NCI-H2081 treated with DMSO at 0.1 percent for 48 hours (cell line): ENCODE measurements around the gene QSOX1.
A peak's percentile ranks its signal among the peaks of the same experiment; 100 is the strongest.

ENCODE experiments used
- DNase-seq: peaks from one replicate; lab custom pipeline; 2025; lab: John Stamatoyannopoulos, UW

QSOX1 gene

DNA sequence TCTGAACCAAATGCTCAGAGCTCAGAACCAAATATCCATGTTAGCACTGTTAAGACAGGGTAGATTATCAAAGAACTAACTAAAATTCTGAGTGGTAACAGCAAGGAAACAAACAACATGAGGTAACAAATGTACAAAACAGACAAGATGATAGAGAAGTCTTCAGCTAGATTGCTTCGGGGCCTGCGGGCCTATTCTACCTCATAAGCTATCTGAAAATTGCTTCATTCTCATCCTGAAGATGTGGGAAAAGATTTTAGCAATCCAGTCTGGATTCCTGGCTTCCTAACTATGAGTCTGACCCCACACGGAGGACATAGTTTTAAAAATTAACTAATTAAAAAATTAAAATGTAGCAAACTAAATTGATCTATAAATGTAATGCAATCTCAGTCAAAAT is 9.2 kb upstream of the QSOX1 start:
- no peak for DNase-seq

DNA sequence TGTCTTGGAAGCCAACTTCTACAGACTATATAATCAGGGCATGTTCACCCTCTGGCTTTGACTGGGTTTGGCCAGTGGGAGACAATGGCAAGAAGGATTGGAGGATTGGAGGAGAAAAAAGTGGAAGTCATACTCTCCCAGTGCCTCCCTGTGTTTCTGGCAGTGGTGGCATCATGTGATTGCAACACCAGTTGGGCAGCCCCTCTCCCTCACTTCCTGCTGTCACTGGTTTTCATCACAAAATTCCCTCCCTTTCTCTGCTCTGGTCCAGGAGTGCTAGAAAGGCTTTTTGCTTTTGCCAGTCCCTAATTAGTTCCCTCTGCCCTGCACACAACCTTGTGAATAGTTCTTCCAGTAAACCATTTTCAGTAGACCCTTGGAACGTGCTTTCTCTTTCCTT is 3.7 kb upstream of the QSOX1 start:
- DNase-seq: no peak

DNA sequence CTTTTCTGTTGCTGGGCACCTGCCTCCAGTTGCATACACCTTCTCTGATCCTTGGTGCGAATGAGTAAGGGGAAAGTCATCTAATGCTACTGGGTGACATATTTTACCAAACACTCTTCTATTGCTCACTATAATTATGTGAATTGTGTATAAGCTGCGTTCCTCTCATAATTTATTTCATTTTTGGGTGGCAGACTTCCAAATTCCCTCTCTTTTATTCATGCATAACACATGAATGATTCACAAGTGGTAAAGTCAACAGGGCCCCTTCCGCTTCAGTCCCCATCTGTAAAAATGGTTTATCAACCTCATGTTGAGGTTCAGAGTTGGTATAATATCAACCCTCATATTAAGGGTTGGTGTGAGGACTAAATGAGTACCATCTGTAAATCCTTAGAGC is 3.2 kb upstream of the QSOX1 start:
- peak; percentile 43 for DNase-seq

DNA sequence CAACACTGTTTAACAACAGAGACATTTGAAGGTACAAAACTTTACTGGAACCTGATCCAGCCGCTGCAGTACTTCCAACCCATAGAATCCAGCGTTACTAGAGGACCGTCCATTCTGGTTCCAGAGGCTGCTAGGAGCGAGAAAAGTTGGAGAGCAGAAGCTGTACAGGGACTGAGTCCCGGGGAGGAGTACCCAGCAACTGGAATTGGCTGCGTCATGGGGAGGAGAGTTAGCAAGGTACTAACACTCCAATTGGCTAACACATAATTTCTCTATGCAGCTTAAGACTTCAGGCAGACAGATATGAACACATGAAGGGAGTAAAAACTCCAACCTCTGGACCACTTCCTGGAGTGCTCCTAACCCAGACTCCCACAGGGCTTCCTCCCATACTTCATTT is 2.1 kb upstream of the QSOX1 start:
- no peak for DNase-seq

DNA sequence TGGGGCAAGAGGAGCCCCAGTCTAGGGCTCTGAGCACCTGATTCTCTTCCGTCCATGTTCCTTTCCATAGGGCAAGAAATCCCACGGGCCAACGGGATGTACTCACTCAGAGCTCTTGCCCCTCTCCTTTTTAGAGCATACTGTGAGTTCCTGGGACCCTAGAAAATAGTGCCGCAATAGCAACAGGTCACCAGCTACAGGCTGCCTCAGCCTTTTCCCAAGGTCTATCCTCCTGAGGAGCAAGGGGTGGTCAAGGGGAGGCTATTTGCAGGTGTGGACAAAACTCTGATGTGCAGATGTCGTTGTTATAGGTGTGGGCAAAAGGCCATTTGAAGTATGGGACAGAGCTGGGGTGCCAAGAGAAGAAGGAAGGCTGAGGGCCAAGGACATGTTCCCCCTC is 1.6 kb upstream of the QSOX1 start:
- DNase-seq: no peak

DNA sequence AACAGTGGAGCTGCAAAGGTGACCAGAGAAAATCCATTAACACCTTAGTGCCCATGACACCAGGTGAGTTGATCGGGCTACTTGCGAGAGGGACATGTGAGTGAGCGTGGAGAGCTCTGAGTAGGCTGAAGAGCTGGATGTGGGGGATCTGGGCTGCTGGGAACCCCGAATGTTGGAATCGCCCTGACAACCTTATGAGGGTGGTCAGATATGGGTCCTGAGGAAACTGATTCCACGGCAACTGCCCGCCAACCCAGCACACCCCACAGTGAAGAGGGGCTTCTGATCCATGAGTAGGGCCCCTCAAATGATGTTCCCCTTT is 705 bp upstream of the QSOX1 start:
- no peak for DNase-seq

DNA sequence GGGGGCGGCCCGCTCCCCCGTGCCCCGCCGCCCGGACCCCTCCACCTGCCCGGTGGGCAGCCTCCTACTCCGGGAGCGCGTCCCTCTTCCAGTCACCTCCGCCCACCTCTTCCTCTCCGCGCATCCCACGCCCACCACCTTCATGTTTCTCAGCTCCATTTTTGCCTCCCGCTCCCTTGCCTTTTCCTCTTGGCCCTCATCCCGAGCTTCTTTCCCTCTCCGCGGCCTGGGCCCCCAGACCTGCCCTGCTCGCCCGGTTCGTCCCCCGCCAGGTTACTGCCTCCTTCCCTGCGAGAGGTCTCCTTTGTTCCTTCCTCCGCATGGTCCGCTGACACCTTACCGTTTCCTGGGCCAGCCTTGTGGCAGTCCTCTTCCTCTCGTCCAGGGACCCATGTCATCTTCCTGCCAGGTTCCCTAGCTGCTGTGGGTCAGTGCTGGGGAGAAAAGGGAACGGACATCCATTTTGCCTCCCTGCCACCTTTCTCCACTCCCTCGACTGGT is 563 bp downstream of the QSOX1 start:
- DNase-seq: no peak

DNA sequence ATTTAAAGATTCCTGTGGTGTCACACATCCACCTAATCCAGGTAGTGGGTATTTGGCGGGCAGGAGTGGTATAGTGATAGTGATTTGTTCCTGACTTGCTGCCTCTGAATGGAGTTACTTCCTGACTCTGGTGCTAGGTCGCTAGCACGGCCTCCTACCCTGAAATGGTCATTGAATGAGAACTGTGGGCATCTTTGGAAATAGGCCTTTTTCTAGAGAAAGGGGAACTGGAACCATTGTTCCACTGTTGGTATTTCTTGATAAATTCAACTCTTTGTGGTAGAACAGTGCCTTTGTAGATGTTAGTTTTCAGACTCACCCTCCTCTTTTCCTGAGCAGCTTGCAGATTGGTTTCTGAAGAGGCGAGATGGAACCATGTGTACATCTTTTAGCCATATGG is 1.5 kb downstream of the QSOX1 start:
- DNase-seq: no peak

DNA sequence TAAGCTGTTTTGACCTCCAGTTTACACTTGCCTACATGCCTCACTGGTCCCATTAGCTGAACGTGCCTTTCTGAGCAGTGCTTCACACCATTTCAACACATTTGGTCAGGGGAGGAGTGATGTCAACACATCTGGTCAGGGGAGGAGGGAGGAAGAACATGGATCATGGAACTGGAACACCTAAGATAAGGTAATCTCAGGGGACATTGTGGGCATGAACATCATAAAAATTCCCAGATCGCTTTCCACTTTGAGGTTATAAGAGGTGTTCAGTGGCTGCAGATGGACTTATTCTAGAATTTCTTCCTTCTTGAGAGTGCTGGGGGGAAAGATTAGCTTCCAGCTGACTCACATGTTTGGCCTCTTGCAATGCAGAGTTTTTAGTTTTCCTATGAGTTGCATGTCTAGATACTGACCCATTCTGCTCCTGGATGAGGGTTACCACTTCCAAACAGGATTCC is 2.0 kb downstream of the QSOX1 start:
- no peak for DNase-seq

DNA sequence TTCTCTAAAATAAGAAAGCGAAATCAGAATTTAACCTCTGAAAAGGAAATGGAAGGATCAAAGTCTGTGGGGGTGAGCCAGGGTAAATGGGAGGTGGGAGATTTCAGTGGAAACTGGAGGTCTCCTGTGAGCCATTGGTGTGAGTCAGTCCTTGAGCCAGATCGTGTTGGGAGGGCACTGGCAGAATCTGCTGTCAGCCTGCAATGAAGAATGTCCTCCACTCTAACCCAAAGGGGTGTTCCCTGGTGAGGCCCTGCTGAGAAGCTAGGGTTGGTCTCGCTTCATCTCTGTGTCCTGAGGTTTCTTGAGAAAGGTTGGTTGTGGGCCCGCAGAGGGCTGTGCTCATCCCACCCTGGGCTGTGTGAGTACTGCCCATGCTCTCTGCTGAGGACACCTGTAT is 2.4 kb downstream of the QSOX1 start:
- DNase-seq: no peak

DNA sequence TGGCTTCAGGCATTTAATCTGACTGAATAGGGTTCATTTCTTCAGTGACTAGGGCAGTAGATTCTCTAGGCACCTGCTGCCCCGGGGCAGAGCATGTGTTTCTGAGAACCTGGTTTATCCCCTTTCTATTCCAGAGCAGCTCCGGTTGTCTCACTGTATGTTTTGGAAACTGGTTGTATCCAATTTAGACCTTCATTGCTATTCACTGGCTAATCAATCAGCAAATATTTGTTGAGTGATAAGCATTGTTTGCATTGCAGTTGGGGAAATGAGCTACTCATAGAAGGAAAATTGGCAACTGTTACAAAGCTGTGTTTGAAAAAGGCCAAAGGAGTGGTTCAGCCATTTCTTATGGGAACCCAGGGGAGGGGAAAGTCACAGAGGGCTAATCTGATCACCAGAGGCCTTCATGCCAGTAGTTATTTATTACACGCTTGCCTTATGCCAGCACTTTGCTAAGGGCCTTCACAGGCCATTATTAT is 2.9 kb downstream of the QSOX1 start:
- DNase-seq: peak; percentile 98

DNA sequence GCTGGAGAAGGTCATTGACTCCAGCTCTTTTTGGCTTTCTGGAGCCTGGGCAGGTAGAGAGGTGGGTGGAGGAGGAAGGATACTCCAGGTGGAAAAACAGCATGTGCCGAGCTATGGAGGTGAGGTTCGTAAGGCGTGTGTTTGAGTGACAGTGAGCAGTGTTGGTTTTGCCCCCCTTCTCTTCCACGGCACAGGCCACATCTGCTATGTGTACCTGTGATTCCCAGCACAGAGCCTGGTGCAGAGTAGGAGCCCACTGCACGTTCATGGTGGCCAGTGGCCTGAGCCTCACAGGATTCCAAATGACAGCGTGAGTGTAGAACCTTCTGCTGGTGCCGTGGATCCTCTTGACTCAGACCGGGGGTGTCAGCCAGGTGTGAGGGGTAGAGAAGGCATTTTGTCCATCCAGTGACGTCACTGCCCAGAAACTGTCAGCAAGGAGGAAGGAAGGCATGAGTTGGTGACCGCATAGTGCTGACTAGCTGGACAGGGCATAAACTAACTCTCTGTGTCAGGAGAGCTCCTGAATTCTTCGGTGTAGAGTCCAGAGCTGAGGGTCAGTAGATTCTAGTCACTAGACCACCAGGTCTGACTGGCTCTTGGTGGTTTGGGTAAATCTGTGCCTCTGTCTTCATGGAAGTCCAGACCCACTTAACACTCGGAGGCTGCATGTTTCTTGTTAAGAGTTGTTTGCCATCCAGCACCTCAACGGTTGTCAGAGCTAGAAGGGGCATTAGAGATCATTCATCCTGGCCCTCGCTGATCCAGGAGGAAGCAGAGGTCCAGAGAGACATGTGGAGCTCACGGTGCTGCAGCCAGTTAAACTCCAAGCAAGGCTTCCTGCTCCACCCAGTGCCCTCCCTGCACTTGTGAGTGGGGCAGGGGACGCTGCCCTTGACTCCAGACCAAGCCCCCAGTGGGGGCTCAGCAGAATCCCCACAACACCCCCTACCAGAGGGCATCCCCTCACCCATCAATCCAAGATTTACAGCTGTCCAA is 3.8 kb downstream of the QSOX1 start:
- no peak for DNase-seq

DNA sequence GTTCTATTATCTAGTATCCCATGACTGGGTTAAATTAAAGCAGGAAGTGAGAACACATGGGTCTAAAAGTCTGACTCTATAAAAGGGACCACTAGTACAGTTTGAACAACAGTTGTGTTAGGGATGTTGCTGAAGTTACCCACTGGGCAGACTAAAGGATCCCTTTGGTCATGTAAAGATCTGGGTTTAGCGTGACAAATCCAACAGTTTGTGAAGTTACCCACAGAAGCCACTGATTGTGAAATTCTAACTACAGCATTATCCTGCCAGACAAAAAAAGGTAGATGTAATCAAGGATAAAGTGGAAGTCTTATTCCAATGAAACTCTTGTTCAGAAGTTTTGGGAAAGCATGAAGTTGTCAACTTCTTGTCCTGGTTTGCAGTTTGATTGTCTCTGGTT is 5.7 kb downstream of the QSOX1 start:
- DNase-seq: no peak

DNA sequence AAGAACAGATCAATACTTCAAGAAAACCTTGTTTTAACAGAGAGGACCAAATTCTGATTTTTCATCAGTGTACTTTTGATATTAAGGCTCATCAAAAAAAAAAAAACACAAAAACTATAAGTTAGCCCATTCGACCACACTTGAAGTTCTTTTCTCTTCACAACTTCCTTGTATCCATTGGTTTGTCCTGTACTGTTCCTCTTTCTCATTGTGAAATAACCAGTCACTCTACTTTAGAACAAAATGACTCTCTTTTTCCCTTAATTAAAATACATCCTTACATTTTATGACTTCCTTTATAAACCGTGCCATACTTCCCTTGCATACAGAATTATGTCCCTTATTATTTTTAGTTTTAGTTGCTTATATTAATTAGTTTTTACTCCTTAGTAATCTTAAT is 8.4 kb downstream of the QSOX1 start:
- DNase-seq: no peak

DNA sequence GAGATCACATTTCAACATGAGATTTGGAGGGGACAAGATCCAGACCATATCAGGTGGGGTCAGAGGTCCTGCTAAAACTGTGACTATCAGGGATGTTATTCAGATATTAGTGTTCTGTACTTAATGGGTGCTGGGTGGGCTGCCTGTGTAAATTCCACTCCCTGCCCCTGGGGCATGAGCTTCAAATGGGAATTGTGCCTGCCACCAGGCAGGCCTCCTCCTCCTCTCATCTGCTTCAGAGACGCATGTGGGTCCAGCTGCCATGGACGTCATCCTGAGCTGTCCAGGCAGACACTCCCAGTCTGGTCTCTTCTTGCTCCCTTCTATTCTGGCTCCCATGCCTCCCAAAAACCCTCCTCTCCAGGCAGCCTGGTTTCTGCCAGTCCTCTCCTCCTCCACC is 10.4 kb downstream of the QSOX1 start:
- no peak for DNase-seq

DNA sequence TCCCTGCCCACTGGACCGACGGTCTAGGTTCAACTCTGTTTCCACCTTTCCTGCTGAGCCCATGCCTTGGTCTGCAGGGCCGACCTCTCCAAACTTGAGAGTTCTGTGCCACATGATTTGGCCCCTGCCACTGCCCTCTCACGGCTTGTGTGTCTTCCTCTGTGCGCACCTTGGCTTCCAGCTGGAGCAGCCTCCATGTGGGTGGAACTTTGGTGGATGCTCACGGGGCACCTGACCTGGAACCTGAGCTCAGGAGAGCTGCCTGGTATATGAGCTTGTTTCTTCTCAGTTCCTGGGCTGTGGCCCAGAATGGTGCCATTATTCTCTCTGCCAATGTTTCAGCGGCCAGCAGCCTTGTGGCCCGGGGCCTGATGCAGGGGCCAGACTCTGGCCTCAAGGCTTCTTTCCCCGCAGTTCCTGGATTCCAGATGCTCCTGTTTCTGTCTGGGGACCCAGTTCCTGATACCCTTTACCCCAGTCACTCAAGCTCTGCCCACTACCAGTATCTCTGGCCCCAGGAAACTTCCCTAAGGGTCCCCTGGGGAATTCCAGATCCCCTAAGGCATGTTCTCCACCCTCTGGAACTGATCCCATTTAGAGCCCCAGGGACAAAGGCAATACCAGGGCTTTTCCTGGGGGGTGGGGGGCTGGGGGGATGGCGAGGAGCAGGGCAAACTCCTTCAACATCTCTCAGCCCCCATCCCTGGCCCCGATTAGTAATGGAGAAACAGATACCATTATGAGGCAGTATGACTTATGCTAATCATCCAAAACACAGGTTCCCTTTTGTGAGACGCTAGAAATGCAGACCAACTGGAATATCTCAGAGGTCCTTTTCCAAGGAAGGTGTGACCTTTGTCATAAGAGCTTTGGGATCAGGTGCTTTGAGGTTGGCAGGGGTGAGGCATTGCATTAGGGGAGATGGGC is 11.1 kb downstream of the QSOX1 start:
- no peak for DNase-seq

DNA sequence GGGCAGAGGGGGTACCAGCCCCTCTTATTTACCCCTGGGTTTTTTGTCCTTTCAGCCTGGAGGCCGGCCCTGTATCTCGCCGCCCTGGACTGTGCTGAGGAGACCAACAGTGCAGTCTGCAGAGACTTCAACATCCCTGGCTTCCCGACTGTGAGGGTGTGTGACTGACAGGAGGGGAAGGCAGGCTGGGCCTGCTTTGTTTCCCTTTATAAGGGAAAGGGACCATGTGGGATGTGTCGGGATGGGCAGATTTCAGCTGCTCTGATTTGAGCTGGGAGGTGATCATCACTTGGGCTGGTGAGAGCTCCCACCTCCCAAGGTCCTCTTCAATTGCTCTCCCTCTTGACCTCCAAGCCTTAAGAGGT is 11.7 kb downstream of the QSOX1 start:
- no peak for DNase-seq

DNA sequence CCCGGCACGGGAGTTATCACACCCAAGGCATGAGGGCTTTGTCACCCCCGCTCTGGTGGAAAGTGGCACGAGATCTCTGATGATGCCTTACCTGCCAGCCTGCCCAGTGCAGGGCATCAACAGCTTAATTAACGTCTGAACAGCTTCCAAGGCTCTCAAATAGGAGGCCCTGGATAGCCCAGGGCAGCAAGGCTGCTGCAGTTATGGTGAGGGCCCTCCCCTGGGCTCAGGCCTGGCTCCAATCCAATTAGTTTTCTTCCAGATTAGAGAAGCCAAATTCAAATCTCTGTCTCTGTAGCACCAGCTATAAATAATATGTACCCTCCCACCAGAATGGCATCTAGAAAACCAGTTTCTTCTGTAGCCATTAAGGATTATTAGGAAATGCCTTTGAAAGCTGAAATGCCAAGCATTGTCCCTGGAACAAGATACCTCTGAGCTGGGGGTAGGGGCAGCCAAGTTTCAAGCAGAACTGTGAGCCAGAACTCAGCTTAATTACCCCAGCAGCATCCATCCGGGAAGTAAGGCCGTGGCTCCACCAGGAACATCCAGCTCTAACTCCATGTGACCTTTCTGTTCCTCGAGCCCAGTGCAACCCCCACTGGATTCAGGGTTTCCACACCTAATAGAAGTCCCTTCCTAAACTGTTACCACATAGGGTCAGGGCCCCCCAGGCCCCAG is 12.5 kb downstream of the QSOX1 start:
- no peak for DNase-seq

DNA sequence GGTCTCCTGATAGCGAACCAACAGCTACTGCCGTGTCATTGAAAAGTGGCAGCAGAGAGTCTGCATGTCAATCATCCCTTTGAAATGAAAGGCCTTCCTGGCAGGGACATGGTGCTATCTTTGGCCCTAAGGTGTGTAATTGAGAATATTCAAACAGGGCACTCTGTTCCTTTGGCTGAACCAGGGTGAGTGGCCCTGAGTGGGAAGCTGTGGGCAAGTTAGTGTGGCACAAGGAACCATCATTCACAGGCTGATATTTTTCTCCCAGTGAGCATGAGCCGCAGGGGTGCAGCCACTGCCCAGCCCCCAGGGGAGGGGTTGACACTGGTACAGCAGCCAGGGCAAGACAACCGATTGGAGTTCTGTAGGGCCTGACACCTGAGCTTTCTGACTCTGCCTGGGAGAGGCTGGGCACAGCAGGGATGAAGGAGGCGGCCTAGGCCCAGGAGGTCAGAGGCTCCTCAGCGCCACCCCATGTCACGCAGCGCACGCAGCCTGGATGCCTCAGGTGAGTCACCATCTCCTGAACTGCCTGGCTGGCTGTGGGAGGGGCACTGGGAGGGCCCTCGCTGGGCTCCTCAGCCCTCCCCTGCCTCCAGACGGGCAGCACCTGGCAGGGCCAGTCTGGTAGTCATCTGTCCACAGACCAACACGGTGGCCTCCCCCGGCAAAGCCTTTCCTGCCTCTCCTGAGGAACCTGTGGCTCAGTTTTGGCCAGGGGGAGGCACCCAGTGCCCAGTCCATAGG is 13.2 kb downstream of the QSOX1 start:
- DNase-seq: no peak

DNA sequence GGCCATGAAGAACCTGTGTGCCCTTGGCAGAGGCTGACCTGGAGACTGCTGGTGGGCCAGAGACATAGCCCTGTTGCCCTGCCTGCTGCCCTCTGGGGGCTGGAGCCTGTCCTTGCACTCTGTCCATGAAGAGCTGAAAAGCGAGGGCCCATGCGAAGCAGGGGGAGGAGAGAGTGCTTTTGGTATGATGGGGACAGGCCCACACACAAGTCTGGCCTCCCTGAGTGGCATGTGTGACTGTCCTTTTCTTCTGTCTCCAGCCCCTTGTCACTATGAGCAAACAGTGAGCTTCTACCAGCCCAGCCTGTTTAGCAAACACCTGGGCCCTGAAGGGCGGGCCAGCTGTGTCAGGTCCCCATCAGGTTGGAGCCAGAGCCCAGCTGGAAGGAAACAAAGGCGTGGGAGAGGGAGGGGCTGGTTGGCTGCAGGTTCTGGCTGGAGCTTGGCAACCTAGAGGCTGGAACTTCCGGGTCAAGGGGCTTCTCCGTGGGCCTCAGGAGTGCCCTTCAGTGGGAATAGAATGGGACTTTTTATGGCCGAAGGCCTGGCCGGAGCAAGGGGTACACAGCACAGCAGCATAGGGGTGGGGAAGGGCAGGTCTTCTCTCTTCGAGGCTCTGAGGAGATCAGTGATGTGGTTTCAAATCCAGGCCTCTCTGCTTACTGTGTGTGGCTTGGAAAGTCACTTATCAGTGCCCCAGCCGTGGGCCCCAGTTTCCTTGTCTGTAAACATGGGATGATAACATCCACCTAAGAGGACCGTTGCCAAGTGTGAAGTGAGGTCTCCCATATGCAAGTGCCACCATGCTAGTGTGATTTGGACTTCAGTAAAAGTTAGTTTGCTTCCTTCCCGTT is 14.3 kb downstream of the QSOX1 start:
- no peak for DNase-seq
